Measurements from ENCODE around the gene ELK4. TPM values are rescaled to one million over a fixed set of nuclear protein-coding genes. Genes with fewer than 3 reads are reported as not detected.

The ELK4 gene
- polyA plus RNA-seq (2012; rRNA removed), result 2.6 and 3.8 TPM in 2 replicates
- polyA plus RNA-seq (2012; cell fraction: cytosol; rRNA removed), result 4.0 and 5.0 TPM in 2 replicates
- polyA plus RNA-seq (2012; cell fraction: nucleus; rRNA removed), result 5.6 and 9.0 TPM in 2 replicates

GRCh38 chr1:205631768-205632668, at the start of gene ELK4:
Gene ELK4 (minus strand): TSS chr1:205632011. CDS start chr1:205623882, 8,129 bp downstream.
- peak within 1 kb of the TSS; percentile 73 for H2AFZ ChIP-seq (ENCODE audit: low read depth)
- peak within 1 kb of the TSS; percentile 77 to 83 for H3K4me3 ChIP-seq (ENCODE audit: low read depth in 2 of 2, low read length in 1 of 2)
- no peaks in the 10 kb centered on the region for H4K20me1 ChIP-seq (ENCODE audit: insufficient read depth)
- peak within 1 kb of the TSS; percentile 85 for H3K9ac ChIP-seq
- WGBS (ENCODE audit: low lambda C conversion rate), result 6% methylated on average over 33 of the region's 83 CpGs
- peak within 1 kb of the TSS; percentile 87 for H3K4me2 ChIP-seq
- H3K4me1 ChIP-seq (ENCODE audit: control insufficient read depth in 1 of 2, insufficient read depth in 2 of 2, low read depth in 1 of 2, low read length in 1 of 2), result peaks cover 0 to 9% of the 10 kb centered on the region in 2 experiments; a peak in 2 of 4 replicates
- H3K9me3 ChIP-seq, result no peaks in the 10 kb centered on the region
- peaks cover 41% of the 10 kb centered on the region for H3K79me2 ChIP-seq (ENCODE audit: insufficient read depth)
- no peaks in the 10 kb centered on the region for H3K9me2 ChIP-seq
- TF ChIP-seq SIN3A (IDR thresholded peaks at IDR 0.05; ENCODE audit: borderline replicate concordance, low read depth, low read length) (peak; percentile 42; the same call in 1 of the 2 replicates), SMC3 (IDR thresholded peaks at IDR 0.05; ENCODE audit: low read depth, low read length) (peak; percentile 71), MEF2A (IDR thresholded peaks at IDR 0.05; ENCODE audit: borderline replicate concordance, low read depth) (no peak), CHD2 (IDR thresholded peaks at IDR 0.05; ENCODE audit: low read length, partially characterized antibody) (no peak), GATA2 (CRISPR knock-in tag; IDR thresholded peaks at IDR 0.05) (no peak), RAD21 (IDR thresholded peaks at IDR 0.05; ENCODE audit: low read length) (peak; percentile 77), MAX (IDR thresholded peaks at IDR 0.05; ENCODE audit: low read depth) (peak; percentile 79), CTCF (IDR thresholded peaks at IDR 0.05) (peak; percentile 73), TCF12 (IDR thresholded peaks at IDR 0.05) (peak; percentile 25; the same call in 1 of the 2 replicates), FOXJ3 (CRISPR knock-in tag; IDR thresholded peaks at IDR 0.05) (no peak), ELF1 (IDR thresholded peaks at IDR 0.05) (peak; percentile 53; the same call in 1 of the 2 replicates), NRF1 (IDR thresholded peaks at IDR 0.05; ENCODE audit: low read depth, low read length) (no peak), RCOR1 (IDR thresholded peaks at IDR 0.05; ENCODE audit: low read length) (peak; percentile 57; the same call in 1 of the 2 replicates), ZBTB33 (IDR thresholded peaks at IDR 0.05; ENCODE audit: borderline replicate concordance, low read depth) (0 out of 2 replicates have a peak, but pooled peaks have one; percentile 49), EZH2phosphoT487 (IDR thresholded peaks at IDR 0.05; ENCODE audit: borderline replicate concordance, low read depth) (no peak), JUND (IDR thresholded peaks at IDR 0.05) (no peak), TAF1 (IDR thresholded peaks at IDR 0.05; ENCODE audit: borderline replicate concordance, low read depth, low read length) (peak; percentile 75), FOSL2 (IDR thresholded peaks at IDR 0.05; ENCODE audit: borderline replicate concordance, low read depth) (no peak), POLR2AphosphoS5 (IDR thresholded peaks at IDR 0.05; ENCODE audit: low read depth, low read length) (peak; percentile 92), GABPA (IDR thresholded peaks at IDR 0.05; ENCODE audit: low read depth) (peak; percentile 78), NFIC (IDR thresholded peaks at IDR 0.05; ENCODE audit: borderline replicate concordance) (no peak), YY1 (IDR thresholded peaks at IDR 0.05; ENCODE audit: low read depth) (no peak; the same call in 1 of the 2 replicates), MXI1 (IDR thresholded peaks at IDR 0.05; ENCODE audit: low read depth, low read length) (peak; percentile 62), EP300 (IDR thresholded peaks at IDR 0.05; ENCODE audit: borderline replicate concordance in 1 of 2, low read depth in 1 of 2, low read length in 1 of 2) (peak in 1 of 2 experiments; percentile 36; a peak in 1 of 4 replicates), TEAD4 (IDR thresholded peaks at IDR 0.05; ENCODE audit: borderline replicate concordance, insufficient read depth) (no peak), RFX5 (IDR thresholded peaks at IDR 0.05; ENCODE audit: low read length) (0 out of 2 replicates have a peak, but pooled peaks have one; percentile 32), FOXM1 (IDR thresholded peaks at IDR 0.05; ENCODE audit: low read depth) (no peak), PBX3 (IDR thresholded peaks at IDR 0.05) (peak; percentile 32)
- peaks cover 13% of the 10 kb centered on the region for H3F3A ChIP-seq (replicated peaks; ENCODE audit: insufficient read depth)
- H3K27ac ChIP-seq (ENCODE audit: low read depth in 2 of 2, low read length in 1 of 2), result peak within 1 kb of the TSS; percentile 95
- H3K36me3 ChIP-seq (replicated peaks in 1 of 2; ENCODE audit: control insufficient read depth in 1 of 2, insufficient read depth in 2 of 2, low read length in 1 of 2), result peaks cover 2 to 7% of the 10 kb centered on the region in 2 experiments
- ChIA-PET POLR2A (interaction anchor here (0.8 to 2.3 kb wide), 8 partner anchors 9 to 345 kb away, joined by 3 to 12 read pairs (median 4); no protein-coding TSS in a partner anchor), CTCF (interaction anchor here (0.6 to 7.5 kb wide), 31 partner anchors 9 to 370 kb away, joined by 3 to 94 read pairs (median 6); partner anchors contain the start of genes NUCKS1 and SLC45A3)
- peak; percentile 98 for DNase-seq
- H3K27me3 ChIP-seq (ENCODE audit: insufficient read depth), result no peaks in the 10 kb centered on the region

Measured in SK-N-SH (cell line).